HG02981 (cell line): Measurements from ENCODE around the gene WDR54.

Experiments used
- ATAC-seq: cut with Tn5 transposase; IDR thresholded peaks from one replicate; pipeline ENCODE4 v1.9.1; 2021; ENCODE audit warnings: mild to moderate bottlenecking, moderate library complexity; ENCODE audit not compliant: unreplicated experiment

The WDR54 gene

DNA sequence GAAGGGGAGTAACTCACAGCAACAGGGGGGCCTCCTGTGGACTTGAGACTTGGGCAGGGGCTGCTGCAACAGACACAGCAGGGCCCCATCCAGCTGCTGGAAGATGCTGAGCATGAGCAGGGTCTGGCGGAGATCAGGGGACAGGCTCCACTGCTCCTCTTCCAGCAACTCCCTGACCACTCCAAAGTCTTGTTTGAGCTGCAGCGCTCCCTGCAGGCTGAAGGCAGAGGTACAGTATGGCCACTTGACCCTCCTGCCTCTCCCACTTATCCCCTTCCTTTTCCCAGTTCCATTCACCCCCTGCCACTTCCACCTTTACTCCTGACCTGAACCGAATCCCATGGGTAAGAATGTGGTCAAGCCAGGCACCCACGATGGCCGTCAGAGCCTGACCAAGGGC lies 53.4 kb downstream of the WDR54 start:
- ATAC-seq, result no peak
